Coronary artery (tissue), 2 donors: ENCODE results near the gene MYO5A.

Source experiments
- DNase-seq: peaks from one replicate; pipeline ENCODE4 v3.0.0-alpha.2; 2017; ENCODE audit warnings: low spot score
- H3K27ac ChIP-seq, 2 donors: fragments of 200-600 bp; sonication (generic); one replicate each; pipeline ENCODE4 v1.5.1; 2016 to 2019
- H3K4me3 ChIP-seq: fragments of 200-600 bp; sonication (generic); 2 replicates; pipeline ENCODE4 v1.5.1; 2016; ENCODE audit warnings: mild to moderate bottlenecking, moderate library complexity
- TF ChIP-seq, protein P1 (sequence below): fragments of 200-600 bp; sonication (generic); IDR thresholded peaks from one replicate; pipeline ENCODE4 v1.5.1; 2019; ENCODE audit warnings: antibody characterized with exemption

Gene MYO5A

DNA sequence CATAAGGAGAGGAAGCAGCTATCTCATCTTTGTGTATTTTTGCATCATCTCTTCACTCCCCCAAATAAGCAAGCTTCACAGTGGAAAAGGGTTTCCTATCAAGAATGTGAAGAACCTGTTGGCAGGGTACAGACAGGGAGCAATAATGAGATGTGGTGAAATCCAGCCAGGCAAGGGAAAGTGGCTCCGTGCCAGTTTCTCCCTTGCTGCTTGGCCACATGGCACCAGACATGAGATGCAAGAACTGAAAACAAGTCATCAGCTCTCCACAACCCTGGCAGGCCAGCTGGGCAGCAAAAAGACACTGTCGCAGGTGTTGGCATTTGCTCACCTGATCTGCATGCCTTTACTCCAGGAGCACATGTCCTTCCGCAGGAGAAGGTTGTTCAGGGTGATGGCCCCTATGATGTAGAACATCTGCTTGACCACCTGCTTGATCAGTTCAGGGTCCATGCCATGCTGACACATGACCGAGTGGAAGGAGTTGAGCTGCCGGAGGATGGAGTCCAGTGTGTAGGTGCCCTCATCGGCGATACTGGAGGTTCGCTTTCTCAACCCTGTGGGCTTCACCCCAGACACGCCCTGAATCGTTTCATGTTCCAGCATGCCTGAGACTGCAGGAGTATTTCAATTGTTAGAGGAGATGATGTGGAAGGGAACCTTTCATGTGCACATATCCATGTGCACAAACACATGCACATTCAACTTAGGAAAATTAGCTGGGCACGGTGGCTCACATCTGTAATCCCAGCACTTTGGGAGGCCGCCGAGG, 209.8 kb downstream of the MYO5A start:
- TF ChIP-seq, protein P1, sequence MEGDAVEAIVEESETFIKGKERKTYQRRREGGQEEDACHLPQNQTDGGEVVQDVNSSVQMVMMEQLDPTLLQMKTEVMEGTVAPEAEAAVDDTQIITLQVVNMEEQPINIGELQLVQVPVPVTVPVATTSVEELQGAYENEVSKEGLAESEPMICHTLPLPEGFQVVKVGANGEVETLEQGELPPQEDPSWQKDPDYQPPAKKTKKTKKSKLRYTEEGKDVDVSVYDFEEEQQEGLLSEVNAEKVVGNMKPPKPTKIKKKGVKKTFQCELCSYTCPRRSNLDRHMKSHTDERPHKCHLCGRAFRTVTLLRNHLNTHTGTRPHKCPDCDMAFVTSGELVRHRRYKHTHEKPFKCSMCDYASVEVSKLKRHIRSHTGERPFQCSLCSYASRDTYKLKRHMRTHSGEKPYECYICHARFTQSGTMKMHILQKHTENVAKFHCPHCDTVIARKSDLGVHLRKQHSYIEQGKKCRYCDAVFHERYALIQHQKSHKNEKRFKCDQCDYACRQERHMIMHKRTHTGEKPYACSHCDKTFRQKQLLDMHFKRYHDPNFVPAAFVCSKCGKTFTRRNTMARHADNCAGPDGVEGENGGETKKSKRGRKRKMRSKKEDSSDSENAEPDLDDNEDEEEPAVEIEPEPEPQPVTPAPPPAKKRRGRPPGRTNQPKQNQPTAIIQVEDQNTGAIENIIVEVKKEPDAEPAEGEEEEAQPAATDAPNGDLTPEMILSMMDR: no peak
- no peak for DNase-seq
- Histone ChIP-seq H3K27ac (no peak overlapping the region), H3K4me3 (no peak overlapping the region)

DNA sequence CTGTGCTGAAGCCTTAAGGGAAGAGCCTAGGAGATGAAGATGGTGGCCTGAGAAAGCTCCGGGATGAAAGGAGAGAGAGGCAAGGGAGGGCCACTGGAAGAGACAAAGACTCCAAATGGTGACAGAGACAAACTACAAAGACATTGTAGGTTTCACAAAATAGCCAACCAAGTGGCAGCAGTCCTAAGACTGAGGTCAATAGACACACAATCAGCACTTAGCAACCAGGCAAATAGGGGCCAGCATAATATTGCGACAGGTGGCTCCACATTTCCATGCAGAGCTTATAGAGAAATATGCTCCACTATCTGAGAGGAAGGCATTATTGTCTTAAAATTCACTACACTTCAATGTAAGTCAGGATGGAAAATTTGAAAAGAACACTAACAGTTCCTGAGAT, 211.0 kb downstream of the MYO5A start:
- TF ChIP-seq, protein P1: no peak
- Histone ChIP-seq H3K27ac (no peak overlapping the region), H3K4me3 (no peak overlapping the region)
- no peak for DNase-seq

DNA sequence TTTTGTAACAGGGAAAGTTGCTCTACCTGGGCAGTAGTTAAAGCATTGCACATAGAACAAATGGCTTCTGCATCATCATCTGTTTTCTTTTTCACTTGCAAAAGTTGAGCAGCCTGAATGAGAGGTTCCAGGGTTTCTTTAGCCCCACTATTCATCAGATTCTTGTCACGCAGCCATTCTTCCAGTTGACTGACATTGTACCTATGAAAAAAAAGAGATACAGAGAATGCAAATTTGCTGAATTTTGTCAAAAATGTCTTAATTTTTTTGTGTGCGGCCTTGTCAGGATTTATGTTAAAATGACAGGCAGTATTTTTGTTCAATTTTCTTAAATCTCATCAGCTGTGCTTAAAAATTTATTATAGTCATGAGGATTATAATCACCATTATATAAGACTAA, 211.7 kb downstream of the MYO5A start:
- Histone ChIP-seq H3K27ac (no peak overlapping the region), H3K4me3 (no peak overlapping the region)
- no peak for DNase-seq
- TF ChIP-seq, protein P1: no peak

DNA sequence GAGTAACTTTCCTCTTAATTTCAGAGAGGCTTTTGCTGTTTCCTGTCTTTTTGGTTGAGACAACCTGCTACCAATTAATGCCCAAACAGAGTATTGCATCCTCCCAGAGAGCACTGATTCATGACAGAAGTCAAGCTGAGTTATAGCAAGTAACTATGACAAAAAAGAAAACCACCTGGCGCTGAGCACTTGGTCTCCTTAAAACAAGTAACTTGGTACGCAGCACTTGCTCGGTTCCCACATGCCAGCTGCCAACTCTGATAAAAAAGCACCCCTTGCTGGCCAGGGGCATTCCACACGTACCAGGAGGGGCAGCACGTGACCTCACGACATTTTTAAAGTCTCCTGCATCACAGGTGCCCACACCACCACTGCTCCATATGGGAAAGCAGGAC, 219.5 kb downstream of the MYO5A start:
- Histone ChIP-seq H3K27ac (no peak overlapping the region), H3K4me3 (no peak overlapping the region)
- TF ChIP-seq, protein P1: no peak
- DNase-seq: no peak

DNA sequence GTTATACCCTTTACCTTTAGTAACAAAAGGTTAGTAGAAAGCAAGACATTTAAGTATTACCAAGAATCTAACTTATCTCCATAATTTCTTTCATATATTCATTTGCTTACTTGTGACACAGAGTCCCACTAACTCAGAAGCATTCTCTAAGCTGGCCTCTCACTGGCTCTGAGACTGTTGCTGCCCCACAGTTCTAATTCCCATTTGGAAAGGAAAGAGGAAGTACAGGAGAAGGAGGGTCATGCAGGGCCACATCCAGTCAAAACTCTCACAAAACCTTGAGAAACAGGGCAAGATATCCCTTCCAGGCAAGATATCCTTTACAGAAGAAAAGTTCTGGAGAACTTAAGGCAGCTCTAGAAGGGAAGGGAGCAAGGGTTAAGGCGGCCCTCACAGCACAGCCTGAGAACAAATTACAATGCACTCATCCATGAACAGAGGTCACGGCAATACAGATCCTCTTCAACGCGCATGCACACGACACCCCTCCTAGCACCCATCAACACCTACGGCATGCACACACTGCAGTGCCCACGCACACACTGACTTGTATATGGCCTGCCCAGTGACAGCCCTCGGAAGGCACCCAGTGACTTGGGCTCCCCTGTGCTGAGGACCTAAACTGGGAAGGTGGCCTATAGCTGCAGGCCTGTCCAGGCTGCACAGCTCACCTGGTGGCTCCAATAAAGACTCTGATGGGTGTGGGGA, 220.1 kb downstream of the MYO5A start:
- DNase-seq: no peak
- Histone ChIP-seq H3K27ac (no peak overlapping the region), H3K4me3 (no peak overlapping the region)
- TF ChIP-seq, protein P1: no peak

DNA sequence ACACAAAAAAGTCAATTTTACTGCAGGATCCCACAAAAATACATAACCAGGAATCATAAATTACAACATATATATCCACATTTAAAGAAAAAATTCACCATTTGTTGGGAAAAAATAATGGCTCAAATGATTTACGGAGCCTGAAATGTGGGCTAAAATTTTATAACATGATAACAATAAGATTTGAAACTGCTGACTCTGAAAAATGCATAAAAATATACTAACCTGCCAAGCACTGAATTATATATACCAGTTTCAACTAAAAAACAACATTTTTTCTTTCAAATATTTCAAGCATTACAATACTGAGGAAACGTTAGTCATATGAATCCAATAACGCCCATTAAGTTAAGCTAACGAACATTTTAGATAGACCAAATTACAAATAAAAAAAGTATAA, 220.8 kb downstream of the MYO5A start:
- H3K27ac ChIP-seq: no peak overlapping the region
- DNase-seq: no peak
- TF ChIP-seq, protein P1: no peak
- no peak overlapping the region for H3K4me3 ChIP-seq

DNA sequence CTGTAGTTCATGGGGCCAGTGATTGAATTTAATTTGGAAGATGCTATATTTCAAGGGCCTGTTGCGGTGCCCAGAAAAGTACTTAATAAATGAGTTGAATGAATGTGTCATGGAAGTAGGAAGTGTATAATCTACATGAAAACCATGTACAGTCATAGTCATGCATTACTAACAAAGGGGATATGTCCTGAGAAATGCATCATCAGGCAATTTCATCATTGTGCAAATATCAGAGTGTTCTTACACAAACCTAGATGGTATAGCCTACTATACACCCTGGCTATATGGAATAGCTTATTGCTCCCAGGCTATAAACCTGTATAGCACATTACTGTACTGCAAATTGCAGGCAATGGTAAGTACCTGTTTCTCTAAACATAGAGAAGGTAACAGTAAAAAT, 222.4 kb downstream of the MYO5A start:
- no peak for DNase-seq
- TF ChIP-seq, protein P1: no peak
- H3K4me3 ChIP-seq: no peak overlapping the region
- no peak overlapping the region for H3K27ac ChIP-seq
